WTC11 (cell line): Measurements from ENCODE around the gene ATPAF1. TPM values are rescaled to one million over a fixed set of nuclear protein-coding genes. Genes with fewer than 3 reads are reported as not detected.

Experiments
- ATAC-seq: fragments of 200-7000 bp; cut with Tn5 transposase; 2 replicates; pipeline ENCODE4 v1.10.0; 2021; ENCODE audit warnings: mild to moderate bottlenecking, moderate library complexity
- CTCF ChIA-PET: fragments of 300-600 bp; sonication (Branson Sonifier 250); formaldehyde crosslinking; loops from one replicate; lab custom pipeline; 2021; ENCODE audit warnings: antibody characterized with exemption; lab: Charles Lee
- POLR2A ChIA-PET: fragments of 350-600 bp; sonication (Branson Sonifier 250); formaldehyde crosslinking; loops from one replicate; lab custom pipeline; 2021; ENCODE audit warnings: antibody characterized with exemption; lab: Charles Lee
- DNase-seq: peaks from one replicate; pipeline ENCODE4 v3.0.0; 2021; ENCODE audit warnings: low spot score
- H3K27ac Mint-ChIP-seq: 2 replicates; pipeline ENCODE4 v1.8.0; 2021; ENCODE audit warnings: mixed read lengths
- H3K27me3 Mint-ChIP-seq: 2 replicates; pipeline ENCODE4 v1.8.0; 2021; ENCODE audit warnings: low read depth, mild to moderate bottlenecking, moderate library complexity, mixed read lengths
- H3K36me3 Mint-ChIP-seq: 2 replicates; pipeline ENCODE4 v1.8.0; 2021; ENCODE audit warnings: mixed read lengths
- H3K4me1 Mint-ChIP-seq: 2 replicates; pipeline ENCODE4 v1.8.0; 2022; ENCODE audit warnings: mixed read lengths
- H3K4me3 Mint-ChIP-seq: 2 replicates; pipeline ENCODE4 v1.8.0; 2021; ENCODE audit warnings: mild to moderate bottlenecking, moderate library complexity, mixed read lengths
- H3K9me3 Mint-ChIP-seq: 2 replicates; pipeline ENCODE4 v1.8.0; 2021; ENCODE audit warnings: mixed read lengths
- ATF2 ChIP-seq: sonication (generic); formaldehyde crosslinking; IDR thresholded peaks from 2 replicates; pipeline ENCODE4 v1.8.1; 2022; ENCODE audit warnings: low read depth, missing genetic modification reagents, borderline replicate concordance
- E2F5 ChIP-seq: sonication (generic); formaldehyde crosslinking; IDR thresholded peaks from 2 replicates; pipeline ENCODE4 v1.8.1; 2022; ENCODE audit warnings: mild to moderate bottlenecking, moderate library complexity, missing genetic modification reagents
- EMX1 ChIP-seq: fragments of 250-450 bp; sonication (Bioruptor Pico); IDR thresholded peaks from 2 replicates; pipeline ENCODE4 v1.8.0; 2021; ENCODE audit warnings: mild to moderate bottlenecking
- ERG ChIP-seq: fragments of 250-450 bp; sonication (Bioruptor Pico); IDR thresholded peaks from 2 replicates; pipeline ENCODE4 v1.8.0; 2021; ENCODE audit warnings: mild to moderate bottlenecking
- ESRRA ChIP-seq: sonication (generic); formaldehyde crosslinking; IDR thresholded peaks from 2 replicates; pipeline ENCODE4 v1.8.1; 2022; ENCODE audit warnings: mild to moderate bottlenecking, missing genetic modification reagents, borderline replicate concordance
- FOXJ3 ChIP-seq: sonication (generic); formaldehyde crosslinking; IDR thresholded peaks from 2 replicates; pipeline ENCODE4 v1.9.0; 2021; ENCODE audit warnings: missing genetic modification reagents, mild to moderate bottlenecking, borderline replicate concordance
- NFYB ChIP-seq: sonication (generic); formaldehyde crosslinking; conservative IDR thresholded peaks from 2 replicates; pipeline ENCODE4 v1.8.0; 2022; ENCODE audit warnings: low read depth, missing genetic modification reagents
- PRDM15 ChIP-seq: sonication (generic); formaldehyde crosslinking; IDR thresholded peaks from 2 replicates; pipeline ENCODE4 v1.8.0; 2022; ENCODE audit warnings: missing genetic modification reagents
- SOX15 ChIP-seq: fragments of 250-450 bp; sonication (Bioruptor Pico); IDR thresholded peaks from 2 replicates; pipeline ENCODE4 v1.9.0; 2021; ENCODE audit warnings: mild to moderate bottlenecking
- USF1 ChIP-seq: sonication (generic); formaldehyde crosslinking; IDR thresholded peaks from 2 replicates; pipeline ENCODE4 v1.8.0; 2022; ENCODE audit warnings: mild to moderate bottlenecking, missing genetic modification reagents
- USF2 ChIP-seq: sonication (generic); formaldehyde crosslinking; IDR thresholded peaks from 2 replicates; pipeline ENCODE4 v1.8.1; 2023; ENCODE audit warnings: mild to moderate bottlenecking, missing genetic modification reagents, moderate library complexity
- ZNF396 ChIP-seq: fragments of 250-450 bp; sonication (Bioruptor Pico); IDR thresholded peaks from 2 replicates; pipeline ENCODE4 v1.8.0; 2021; ENCODE audit warnings: mild to moderate bottlenecking, moderate library complexity, borderline replicate concordance
- ZNF423 ChIP-seq: fragments of 250-450 bp; sonication (Bioruptor Pico); IDR thresholded peaks from 2 replicates; pipeline ENCODE4 v2.1.2; 2022; ENCODE audit warnings: mild to moderate bottlenecking, moderate library complexity
- total RNA-seq: library from RNA; stranded (reverse); gene quantifications from 3 replicates; pipeline ENCODE4 v1.2.3, GENCODE V29; 2021

ATPAF1 gene
- total RNA-seq, 1 experiment from 2014 or later: 35.7 TPM

- H3K36me3 Mint-ChIP-seq: no peaks in the 10 kb centered on the region
- ATAC-seq: no peak
These were observed 49.3 kb downstream of the ATPAF1 start for GRCh38 chr1:46618754-46619415.

More at GRCh38 chr1:46618754-46619415, 49.3 kb downstream of the ATPAF1 start:
- TF ChIP-seq ATF2 (CRISPR knock-in tag) (no peak), USF1 (CRISPR knock-in tag) (no peak), USF2 (no peak), NFYB (no peak), PRDM15 (CRISPR knock-in tag) (no peak), ERG (no peak), SOX15 (CRISPR knock-in tag) (no peak), ZNF423 (CRISPR knock-in tag) (no peak), ESRRA (CRISPR knock-in tag) (no peak), EMX1 (no peak), ZNF396 (CRISPR knock-in tag) (no peak), FOXJ3 (no peak), E2F5 (CRISPR knock-in tag) (no peak)
- POLR2A ChIA-PET: no interaction called here
- Mint-ChIP-seq H3K9me3 (no peaks in the 10 kb centered on the region), H3K27me3 (peaks cover 30% of the 10 kb centered on the region), H3K4me3 (no peak overlapping the region), H3K4me1 (peaks cover 34% of the 10 kb centered on the region), H3K27ac (no peak overlapping the region)
- CTCF ChIA-PET: interaction anchor here (0.9 to 1.8 kb wide), 4 partner anchors 15 to 172 kb away, joined by 4 to 7 read pairs (median 5); partner anchors contain the start of gene MKNK1
- DNase-seq: no peak
